ENCODE measurements around the gene CDH10. TPM values are rescaled to one million over a fixed set of nuclear protein-coding genes. Genes with fewer than 3 reads are reported as not detected.

CDH10 gene
- total and polyA plus RNA-seq, 2 donors (not counting 3 experiments of a cell fraction or from before 2014, with no cell fraction given): 0.07 TPM; not detected in 1

DNA sequence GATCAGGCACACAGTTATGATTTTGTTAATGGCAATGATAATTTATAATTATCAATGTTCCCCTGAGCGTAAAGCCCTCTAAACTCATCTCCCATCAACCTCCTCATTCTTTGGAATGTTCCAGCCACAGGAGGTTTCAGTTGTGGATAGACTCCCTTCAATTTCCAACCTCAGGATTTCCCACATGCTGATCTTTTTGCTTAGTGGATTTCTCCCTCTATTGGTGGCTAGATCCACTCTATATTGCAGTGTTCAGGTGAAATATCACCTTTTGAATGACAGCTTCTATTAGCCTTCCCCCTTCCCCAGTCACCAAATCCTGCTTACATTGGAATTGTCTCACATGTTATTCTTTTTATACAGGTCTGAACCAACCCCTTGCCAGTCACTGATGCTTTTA lies 113.9 kb downstream of the CDH10 start:
- H3K9me1 ChIP-seq (replicated peaks; ENCODE audit: control insufficient read depth, extremely low read depth, insufficient read depth, low read length): no peaks in the 10 kb centered on the region
- dilution Hi-C loops (cut with MboI; ENCODE audit: extremely low pct_ligation_motif_present, low sequenced_read_pairs): no loop called here
- H3K4me1 ChIP-seq (ENCODE audit: control insufficient read depth, extremely low read depth, insufficient read depth, low read length): no peaks in the 10 kb centered on the region
- no peak for DNase-seq (ENCODE audit: low read depth, low spot score)
- H3K9ac ChIP-seq (replicated peaks; ENCODE audit: extremely low read depth, insufficient read depth, low read length): no peak overlapping the region
- H3K9me3 ChIP-seq (replicated peaks; ENCODE audit: control insufficient read depth, insufficient read depth, low read length): peaks cover 4% of the 10 kb centered on the region
- no peaks in the 10 kb centered on the region for H3K27me3 ChIP-seq (ENCODE audit: control insufficient read depth in 2 of 2, insufficient read depth in 2 of 2, low read length in 2 of 2)
- H3K36me3 ChIP-seq (ENCODE audit: control insufficient read depth in 2 of 2, extremely low read depth in 1 of 2, insufficient read depth in 2 of 2, low read length in 2 of 2): no peaks in the 10 kb centered on the region
- H3K4me2 ChIP-seq (ENCODE audit: insufficient read depth, low read length): no peak overlapping the region
- POLR2A ChIA-PET: no interaction called here
- no peaks in the 10 kb centered on the region for H3K79me2 ChIP-seq (ENCODE audit: control insufficient read depth, insufficient read depth, low read length)
- no peaks in the 10 kb centered on the region for H4K20me1 ChIP-seq (replicated peaks; ENCODE audit: control insufficient read depth, extremely low read depth, insufficient read depth, low read length)
- H2AFZ ChIP-seq (ENCODE audit: low read depth, low read length): no peak overlapping the region
- no peak overlapping the region for H3K27ac ChIP-seq (ENCODE audit: insufficient read depth, low read depth, low read length)
- no peak for TF ChIP-seq POLR2A (IDR thresholded peaks at IDR 0.05; ENCODE audit: low read depth, low read length)
- intact Hi-C loops (cut with micrococcal nuclease): no loop called here
- FAIRE-seq: no peak
- CTCF ChIA-PET: no interaction called here
- BruUV-seq (replicated peaks): no TSS peak
- H3K4me3 ChIP-seq (replicated peaks in 1 of 3; ENCODE audit: insufficient read depth in 1 of 3, low read depth in 1 of 3, low read length in 3 of 3): no peak overlapping the region

DNA sequence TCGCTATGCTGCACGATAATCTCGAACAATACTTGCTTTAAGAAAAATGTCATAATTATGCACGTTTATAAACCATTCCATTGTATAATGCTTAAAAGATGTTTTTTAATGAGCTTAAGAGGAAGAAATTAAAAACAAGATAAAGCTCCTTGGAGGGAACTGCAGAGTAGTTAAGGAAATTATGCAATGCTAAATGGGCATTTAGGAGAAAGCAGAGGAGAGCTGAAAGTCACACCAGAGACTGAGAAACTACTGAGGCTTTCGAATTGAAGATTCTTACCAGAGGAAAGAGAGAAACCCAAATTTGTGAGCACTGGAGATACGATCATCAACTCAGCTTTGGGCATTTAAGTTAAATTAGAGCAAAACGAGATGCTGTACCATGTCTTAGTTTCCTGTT lies 119.4 kb downstream of the CDH10 start:
- no TSS peak for BruUV-seq (replicated peaks)
- Histone ChIP-seq H3K9me3 (replicated peaks; ENCODE audit: control insufficient read depth, insufficient read depth, low read length) (peaks cover 4% of the 10 kb centered on the region), H3K27ac (ENCODE audit: insufficient read depth, low read depth, low read length) (no peak overlapping the region), H3K4me1 (ENCODE audit: control insufficient read depth, extremely low read depth, insufficient read depth, low read length) (no peaks in the 10 kb centered on the region), H3K9me1 (replicated peaks; ENCODE audit: control insufficient read depth, extremely low read depth, insufficient read depth, low read length) (no peaks in the 10 kb centered on the region), H3K4me3 (replicated peaks in 1 of 3; ENCODE audit: insufficient read depth in 1 of 3, low read depth in 1 of 3, low read length in 3 of 3) (no peak overlapping the region), H3K27me3 (ENCODE audit: control insufficient read depth in 2 of 2, insufficient read depth in 2 of 2, low read length in 2 of 2) (no peaks in the 10 kb centered on the region), H3K79me2 (ENCODE audit: control insufficient read depth, insufficient read depth, low read length) (no peaks in the 10 kb centered on the region), H3K36me3 (ENCODE audit: control insufficient read depth in 2 of 2, extremely low read depth in 1 of 2, insufficient read depth in 2 of 2, low read length in 2 of 2) (no peaks in the 10 kb centered on the region), H4K20me1 (replicated peaks; ENCODE audit: control insufficient read depth, extremely low read depth, insufficient read depth, low read length) (no peaks in the 10 kb centered on the region), H2AFZ (ENCODE audit: low read depth, low read length) (no peak overlapping the region), H3K4me2 (ENCODE audit: insufficient read depth, low read length) (no peak overlapping the region), H3K9ac (replicated peaks; ENCODE audit: extremely low read depth, insufficient read depth, low read length) (no peak overlapping the region)
- POLR2A ChIA-PET: no interaction called here
- dilution Hi-C loops (cut with MboI; ENCODE audit: extremely low pct_ligation_motif_present, low sequenced_read_pairs): no loop called here
- intact Hi-C loops (cut with micrococcal nuclease): no loop called here
- TF ChIP-seq GATA2 (IDR thresholded peaks at IDR 0.05; ENCODE audit: insufficient read depth, insufficient read length, low read depth, low read length) (no peak), FOS (IDR thresholded peaks at IDR 0.05; ENCODE audit: borderline replicate concordance, insufficient read depth, low read length) (no peak), MYC (IDR thresholded peaks at IDR 0.05; ENCODE audit: low read depth, low read length) (no peak), POLR2AphosphoS5 (IDR thresholded peaks at IDR 0.05; ENCODE audit: insufficient read depth, low read depth, low read length) (no peak), JUN (IDR thresholded peaks at IDR 0.05; ENCODE audit: borderline replicate concordance, insufficient read depth, insufficient read length, low read depth) (no peak), POLR2A (IDR thresholded peaks at IDR 0.05; ENCODE audit: low read depth, low read length) (no peak)
- TF ChIP-seq, protein P1, sequence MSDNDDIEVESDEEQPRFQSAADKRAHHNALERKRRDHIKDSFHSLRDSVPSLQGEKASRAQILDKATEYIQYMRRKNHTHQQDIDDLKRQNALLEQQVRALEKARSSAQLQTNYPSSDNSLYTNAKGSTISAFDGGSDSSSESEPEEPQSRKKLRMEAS (IDR thresholded peaks at IDR 0.05; ENCODE audit: insufficient read depth, insufficient read length): no peak
- TF ChIP-seq, protein P2, sequence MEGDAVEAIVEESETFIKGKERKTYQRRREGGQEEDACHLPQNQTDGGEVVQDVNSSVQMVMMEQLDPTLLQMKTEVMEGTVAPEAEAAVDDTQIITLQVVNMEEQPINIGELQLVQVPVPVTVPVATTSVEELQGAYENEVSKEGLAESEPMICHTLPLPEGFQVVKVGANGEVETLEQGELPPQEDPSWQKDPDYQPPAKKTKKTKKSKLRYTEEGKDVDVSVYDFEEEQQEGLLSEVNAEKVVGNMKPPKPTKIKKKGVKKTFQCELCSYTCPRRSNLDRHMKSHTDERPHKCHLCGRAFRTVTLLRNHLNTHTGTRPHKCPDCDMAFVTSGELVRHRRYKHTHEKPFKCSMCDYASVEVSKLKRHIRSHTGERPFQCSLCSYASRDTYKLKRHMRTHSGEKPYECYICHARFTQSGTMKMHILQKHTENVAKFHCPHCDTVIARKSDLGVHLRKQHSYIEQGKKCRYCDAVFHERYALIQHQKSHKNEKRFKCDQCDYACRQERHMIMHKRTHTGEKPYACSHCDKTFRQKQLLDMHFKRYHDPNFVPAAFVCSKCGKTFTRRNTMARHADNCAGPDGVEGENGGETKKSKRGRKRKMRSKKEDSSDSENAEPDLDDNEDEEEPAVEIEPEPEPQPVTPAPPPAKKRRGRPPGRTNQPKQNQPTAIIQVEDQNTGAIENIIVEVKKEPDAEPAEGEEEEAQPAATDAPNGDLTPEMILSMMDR (IDR thresholded peaks at IDR 0.05; ENCODE audit: extremely low read depth in 1 of 2, insufficient read depth in 1 of 2, low read depth in 1 of 2, low read length in 2 of 2): no peak
- FAIRE-seq: no peak
- DNase-seq (ENCODE audit: low read depth, low spot score): no peak
- CTCF ChIA-PET: no interaction called here
